DND-41 (cell line): ENCODE data around the gene TAOK2.

ENCODE experiments used
- EZH2 ChIP-seq: IDR thresholded peaks from 3 replicates; pipeline ENCODE4 v1.6.1; 2012; ENCODE audit warnings: borderline replicate concordance, low read depth, mild to moderate bottlenecking, moderate library complexity, low read length, inconsistent platforms; ENCODE audit not compliant: severe bottlenecking
- TF ChIP-seq, protein P1 (sequence below): IDR thresholded peaks from 2 replicates; pipeline ENCODE4 v1.5.1; 2012; ENCODE audit warnings: borderline replicate concordance, low read length, moderate library complexity, mild to moderate bottlenecking; ENCODE audit not compliant: poor library complexity, severe bottlenecking; ENCODE audit errors: extremely low read depth

DNA sequence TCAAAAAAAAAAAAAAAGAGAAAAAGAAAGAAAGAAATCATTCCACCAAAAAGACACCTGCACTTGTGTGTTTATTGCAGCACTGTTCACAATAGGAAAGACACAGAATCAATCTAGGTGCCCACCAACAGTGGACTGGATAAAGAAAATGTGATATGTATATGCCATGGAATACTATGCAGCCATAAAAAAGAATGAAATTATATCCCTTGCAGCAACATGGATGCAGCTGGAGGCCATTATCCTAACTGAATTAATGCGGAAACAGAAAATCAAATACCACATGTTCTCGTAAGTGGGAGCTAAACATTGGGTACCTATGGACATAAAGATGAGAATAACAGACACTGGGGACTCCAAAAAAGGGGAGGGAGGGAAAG is 43.6 kb downstream of the TAOK2 start:
- TF ChIP-seq, protein P1, sequence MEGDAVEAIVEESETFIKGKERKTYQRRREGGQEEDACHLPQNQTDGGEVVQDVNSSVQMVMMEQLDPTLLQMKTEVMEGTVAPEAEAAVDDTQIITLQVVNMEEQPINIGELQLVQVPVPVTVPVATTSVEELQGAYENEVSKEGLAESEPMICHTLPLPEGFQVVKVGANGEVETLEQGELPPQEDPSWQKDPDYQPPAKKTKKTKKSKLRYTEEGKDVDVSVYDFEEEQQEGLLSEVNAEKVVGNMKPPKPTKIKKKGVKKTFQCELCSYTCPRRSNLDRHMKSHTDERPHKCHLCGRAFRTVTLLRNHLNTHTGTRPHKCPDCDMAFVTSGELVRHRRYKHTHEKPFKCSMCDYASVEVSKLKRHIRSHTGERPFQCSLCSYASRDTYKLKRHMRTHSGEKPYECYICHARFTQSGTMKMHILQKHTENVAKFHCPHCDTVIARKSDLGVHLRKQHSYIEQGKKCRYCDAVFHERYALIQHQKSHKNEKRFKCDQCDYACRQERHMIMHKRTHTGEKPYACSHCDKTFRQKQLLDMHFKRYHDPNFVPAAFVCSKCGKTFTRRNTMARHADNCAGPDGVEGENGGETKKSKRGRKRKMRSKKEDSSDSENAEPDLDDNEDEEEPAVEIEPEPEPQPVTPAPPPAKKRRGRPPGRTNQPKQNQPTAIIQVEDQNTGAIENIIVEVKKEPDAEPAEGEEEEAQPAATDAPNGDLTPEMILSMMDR = no peak
- TF ChIP-seq EZH2 = no peak
